Loucy (cell line): ENCODE measurements around the gene CTU2.

Experiments
- H2AFZ ChIP-seq: fragments of 200-600 bp; sonication (generic); 2 replicates; pipeline ENCODE4 v1.6.0; 2016; ENCODE audit warnings: antibody characterized with exemption, mild to moderate bottlenecking, low read length, moderate library complexity
- H3F3A ChIP-seq: fragments of 200-600 bp; 2 replicates; pipeline ENCODE4 v1.6.0; 2016; ENCODE audit warnings: antibody characterized with exemption, low read depth, mild to moderate bottlenecking
- H3K27me3 ChIP-seq: fragments of 200-600 bp; sonication (generic); 2 replicates; pipeline ENCODE4 v1.6.1; 2014; ENCODE audit warnings: low read length, mild to moderate bottlenecking; ENCODE audit not compliant: insufficient read depth, poor library complexity, severe bottlenecking
- H3K36me3 ChIP-seq: fragments of 200-600 bp; sonication (generic); 2 replicates; pipeline ENCODE4 v1.6.1; 2016; ENCODE audit warnings: low read length; ENCODE audit not compliant: insufficient read depth
- H3K4me1 ChIP-seq: fragments of 200-600 bp; sonication (generic); 2 replicates; pipeline ENCODE4 v1.5.1; 2014; ENCODE audit warnings: low read length, mild to moderate bottlenecking; ENCODE audit not compliant: insufficient read depth, poor library complexity, severe bottlenecking
- H3K4me2 ChIP-seq: fragments of 200-600 bp; sonication (generic); 2 replicates; pipeline ENCODE4 v1.6.0; 2014; ENCODE audit warnings: antibody characterized with exemption, low read length, low read depth, mild to moderate bottlenecking; ENCODE audit not compliant: poor library complexity, severe bottlenecking
- H3K4me3 ChIP-seq: fragments of 200-600 bp; sonication (generic); 2 replicates; pipeline ENCODE4 v1.5.1; 2014; ENCODE audit warnings: low read length, mild to moderate bottlenecking, mixed read lengths; ENCODE audit not compliant: poor library complexity, severe bottlenecking
- H3K79me2 ChIP-seq: fragments of 200-600 bp; sonication (generic); 2 replicates; pipeline ENCODE4 v1.6.1; 2014; ENCODE audit warnings: low read length; ENCODE audit not compliant: insufficient read depth
- H3K9ac ChIP-seq: fragments of 200-600 bp; sonication (generic); 2 replicates; pipeline ENCODE4 v1.6.0; 2014; ENCODE audit warnings: mild to moderate bottlenecking, low read depth, low read length, moderate library complexity; ENCODE audit not compliant: poor library complexity, severe bottlenecking
- H3K9me2 ChIP-seq: fragments of 200-600 bp; sonication (generic); replicated peaks from 2 replicates; pipeline ENCODE4 v1.6.1; 2016; ENCODE audit warnings: low read depth, low read length, mixed read lengths
- H3K9me3 ChIP-seq: fragments of 200-600 bp; sonication (generic); 2 replicates; pipeline ENCODE4 v1.6.1; 2014; ENCODE audit warnings: mild to moderate bottlenecking, antibody characterized with exemption, low read length, low read depth; ENCODE audit not compliant: insufficient read depth
- H4K20me1 ChIP-seq: fragments of 200-600 bp; sonication (generic); 2 replicates; pipeline ENCODE4 v1.6.0; 2014; ENCODE audit warnings: antibody characterized with exemption, low read length, mild to moderate bottlenecking; ENCODE audit not compliant: insufficient read depth, poor library complexity, severe bottlenecking
- EZH2phosphoT487 ChIP-seq: fragments of 200-600 bp; IDR thresholded peaks from 2 replicates; pipeline ENCODE4 v1.6.1; 2018; ENCODE audit warnings: antibody characterized with exemption, mild to moderate bottlenecking, moderate library complexity, borderline replicate concordance
- TF ChIP-seq, protein P1 (sequence below): fragments of 200-600 bp; sonication (generic); conservative IDR thresholded peaks from 2 replicates; pipeline ENCODE4 v1.5.1; 2014; ENCODE audit warnings: mild to moderate bottlenecking, antibody characterized with exemption, low read length

Gene CTU2

GRCh38 chr16:88731699-88732098 is 25.4 kb downstream of the CTU2 start:
- no peaks in the 10 kb centered on the region for H3K79me2 ChIP-seq
- no peaks in the 10 kb centered on the region for H3K9me2 ChIP-seq
- H2AFZ ChIP-seq = no peak overlapping the region
- H3K4me1 ChIP-seq = no peaks in the 10 kb centered on the region
- no peaks in the 10 kb centered on the region for H3K27me3 ChIP-seq
- H3F3A ChIP-seq = no peaks in the 10 kb centered on the region
- peaks cover 29% of the 10 kb centered on the region; the same call in 1 of the 2 replicates for H3K36me3 ChIP-seq
- no peak for TF ChIP-seq EZH2phosphoT487
- TF ChIP-seq, protein P1, sequence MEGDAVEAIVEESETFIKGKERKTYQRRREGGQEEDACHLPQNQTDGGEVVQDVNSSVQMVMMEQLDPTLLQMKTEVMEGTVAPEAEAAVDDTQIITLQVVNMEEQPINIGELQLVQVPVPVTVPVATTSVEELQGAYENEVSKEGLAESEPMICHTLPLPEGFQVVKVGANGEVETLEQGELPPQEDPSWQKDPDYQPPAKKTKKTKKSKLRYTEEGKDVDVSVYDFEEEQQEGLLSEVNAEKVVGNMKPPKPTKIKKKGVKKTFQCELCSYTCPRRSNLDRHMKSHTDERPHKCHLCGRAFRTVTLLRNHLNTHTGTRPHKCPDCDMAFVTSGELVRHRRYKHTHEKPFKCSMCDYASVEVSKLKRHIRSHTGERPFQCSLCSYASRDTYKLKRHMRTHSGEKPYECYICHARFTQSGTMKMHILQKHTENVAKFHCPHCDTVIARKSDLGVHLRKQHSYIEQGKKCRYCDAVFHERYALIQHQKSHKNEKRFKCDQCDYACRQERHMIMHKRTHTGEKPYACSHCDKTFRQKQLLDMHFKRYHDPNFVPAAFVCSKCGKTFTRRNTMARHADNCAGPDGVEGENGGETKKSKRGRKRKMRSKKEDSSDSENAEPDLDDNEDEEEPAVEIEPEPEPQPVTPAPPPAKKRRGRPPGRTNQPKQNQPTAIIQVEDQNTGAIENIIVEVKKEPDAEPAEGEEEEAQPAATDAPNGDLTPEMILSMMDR = no peak
- H3K9ac ChIP-seq = no peak overlapping the region
- H4K20me1 ChIP-seq = no peaks in the 10 kb centered on the region
- no peak overlapping the region for H3K4me2 ChIP-seq
- no peak overlapping the region for H3K4me3 ChIP-seq
- H3K9me3 ChIP-seq = no peaks in the 10 kb centered on the region

- H3K4me3 ChIP-seq = no peak overlapping the region
- no peak overlapping the region for H3K4me2 ChIP-seq
- no peaks in the 10 kb centered on the region for H3K9me2 ChIP-seq
- H3K36me3 ChIP-seq = peaks cover 29% of the 10 kb centered on the region; the same call in 1 of the 2 replicates
- no peaks in the 10 kb centered on the region for H3K79me2 ChIP-seq
- no peak overlapping the region for H2AFZ ChIP-seq
- no peaks in the 10 kb centered on the region for H3K27me3 ChIP-seq
- TF ChIP-seq EZH2phosphoT487 = no peak
- TF ChIP-seq, protein P1 = no peak
- H3K9ac ChIP-seq = no peak overlapping the region
- no peaks in the 10 kb centered on the region for H3K4me1 ChIP-seq
- H3F3A ChIP-seq = no peaks in the 10 kb centered on the region
- no peaks in the 10 kb centered on the region for H3K9me3 ChIP-seq
- no peaks in the 10 kb centered on the region for H4K20me1 ChIP-seq
Observed at GRCh38 chr16:88732172-88732960, 26.1 kb downstream of the CTU2 start.

DNA sequence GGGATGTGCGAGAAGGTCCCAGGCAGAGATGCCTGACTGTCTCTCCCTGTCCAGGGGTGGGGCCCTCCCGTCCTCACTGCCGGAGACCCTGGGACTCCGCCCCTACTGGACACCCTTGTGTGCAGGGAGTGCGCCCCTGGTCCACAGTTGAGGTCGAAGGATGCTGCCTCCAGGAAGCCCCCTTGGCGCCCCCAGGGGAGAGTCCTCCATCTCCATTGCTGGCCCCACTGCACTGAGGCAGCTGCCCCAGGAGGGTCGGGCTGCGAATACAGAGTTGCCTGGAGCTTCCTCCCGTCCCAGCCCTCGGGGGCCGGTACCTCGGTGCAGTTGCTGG is 26.6 kb downstream of the CTU2 start:
- Histone ChIP-seq H3K4me2 (no peak overlapping the region), H4K20me1 (no peaks in the 10 kb centered on the region), H3K4me3 (no peak overlapping the region), H3K36me3 (peaks cover 29% of the 10 kb centered on the region; the same call in 1 of the 2 replicates), H3K27me3 (no peaks in the 10 kb centered on the region), H3K4me1 (no peaks in the 10 kb centered on the region), H3F3A (no peaks in the 10 kb centered on the region), H3K79me2 (no peaks in the 10 kb centered on the region), H2AFZ (no peak overlapping the region), H3K9me2 (no peaks in the 10 kb centered on the region), H3K9me3 (no peaks in the 10 kb centered on the region), H3K9ac (no peak overlapping the region)
- no peak for TF ChIP-seq EZH2phosphoT487
- TF ChIP-seq, protein P1 = no peak
